ENCODE data around the gene MAP9.
A peak's percentile ranks its signal among the peaks of the same experiment; 100 is the strongest.
"Not testable (repeated sequence)": the region's sequence is repeated elsewhere in the genome, so short reads cannot be mapped to it uniquely, and the experiment has no call there.

MAP9 gene

DNA sequence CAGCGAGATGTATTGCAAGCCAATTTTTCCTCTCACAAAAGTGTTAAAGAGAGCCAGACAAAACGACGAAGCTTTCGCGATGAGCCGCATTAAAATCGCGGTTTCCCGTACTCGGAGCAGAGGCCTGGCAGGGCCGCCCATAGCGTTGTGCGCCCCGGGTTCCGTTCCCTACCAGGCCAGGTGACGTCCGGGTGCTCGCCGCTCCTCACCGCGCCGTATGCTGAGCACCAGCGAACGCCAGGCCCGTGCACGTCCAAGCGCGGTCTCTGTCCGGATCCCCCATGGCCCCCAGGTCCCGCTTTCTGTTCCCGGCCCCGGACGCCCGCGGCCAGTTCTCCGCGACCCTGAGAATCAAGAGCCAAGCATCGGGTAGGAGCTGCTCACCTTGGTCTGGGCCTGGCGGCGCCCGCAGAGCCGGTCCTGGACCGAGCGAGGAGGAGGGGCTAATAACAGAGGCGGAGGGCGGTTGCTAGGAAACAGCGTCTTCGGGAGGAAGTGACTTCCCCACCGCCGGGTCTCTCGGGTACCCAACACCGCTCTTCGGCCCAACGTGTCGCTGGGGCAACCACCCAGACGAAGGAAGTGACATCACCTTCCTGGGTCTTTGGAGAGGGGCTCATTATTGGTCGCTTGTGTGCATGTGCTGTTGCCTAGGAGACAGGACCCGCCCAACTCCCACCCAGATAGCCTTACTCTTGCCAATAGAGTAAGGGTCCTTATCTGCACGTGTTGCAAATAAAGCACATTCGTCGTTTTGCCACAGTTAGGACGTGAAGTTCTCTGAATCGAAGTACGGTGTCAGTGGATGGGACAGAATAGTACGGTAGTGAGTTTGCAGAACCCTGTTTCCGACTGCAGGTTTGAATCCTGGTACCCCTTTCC lies at the start of gene MAP9:
MAP9 (minus strand) TSS at position 579 of the 882 bp plus-strand sequence. CDS start 1,115 bp downstream, outside the sequence.
- peak within 1 kb of the TSS; percentile 69 for H3K4me3 ChIP-seq (ENCODE audit: low read length)
- peak; percentile 94 for DNase-seq (ENCODE audit: low read depth)
- TF ChIP-seq, protein P1, sequence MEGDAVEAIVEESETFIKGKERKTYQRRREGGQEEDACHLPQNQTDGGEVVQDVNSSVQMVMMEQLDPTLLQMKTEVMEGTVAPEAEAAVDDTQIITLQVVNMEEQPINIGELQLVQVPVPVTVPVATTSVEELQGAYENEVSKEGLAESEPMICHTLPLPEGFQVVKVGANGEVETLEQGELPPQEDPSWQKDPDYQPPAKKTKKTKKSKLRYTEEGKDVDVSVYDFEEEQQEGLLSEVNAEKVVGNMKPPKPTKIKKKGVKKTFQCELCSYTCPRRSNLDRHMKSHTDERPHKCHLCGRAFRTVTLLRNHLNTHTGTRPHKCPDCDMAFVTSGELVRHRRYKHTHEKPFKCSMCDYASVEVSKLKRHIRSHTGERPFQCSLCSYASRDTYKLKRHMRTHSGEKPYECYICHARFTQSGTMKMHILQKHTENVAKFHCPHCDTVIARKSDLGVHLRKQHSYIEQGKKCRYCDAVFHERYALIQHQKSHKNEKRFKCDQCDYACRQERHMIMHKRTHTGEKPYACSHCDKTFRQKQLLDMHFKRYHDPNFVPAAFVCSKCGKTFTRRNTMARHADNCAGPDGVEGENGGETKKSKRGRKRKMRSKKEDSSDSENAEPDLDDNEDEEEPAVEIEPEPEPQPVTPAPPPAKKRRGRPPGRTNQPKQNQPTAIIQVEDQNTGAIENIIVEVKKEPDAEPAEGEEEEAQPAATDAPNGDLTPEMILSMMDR (IDR thresholded peaks at IDR 0.05; ENCODE audit: insufficient read depth, low read depth, low read length, missing control alignments): no peak

DNA sequence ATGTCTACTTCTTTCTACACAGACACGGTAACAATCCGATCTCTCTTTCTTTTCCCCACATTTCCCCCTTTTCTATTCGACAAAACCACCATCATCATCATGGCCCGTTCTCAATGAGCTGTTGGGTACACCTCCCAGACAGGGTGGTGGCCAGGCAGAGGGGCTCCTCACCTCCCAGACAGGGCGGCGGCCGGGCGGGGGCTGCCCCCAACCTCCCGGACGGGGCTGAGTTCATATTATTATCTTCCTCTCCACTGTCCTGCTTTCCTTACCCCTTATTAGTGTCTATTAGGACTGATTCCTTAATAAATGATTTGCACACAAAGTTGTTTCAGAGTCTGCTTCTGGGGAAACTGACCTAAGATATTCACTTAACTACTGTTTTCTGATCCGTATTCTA lies 48.0 kb upstream of the MAP9 start:
- DNase-seq (ENCODE audit: low read depth); H3K4me3 ChIP-seq (ENCODE audit: low read length): not testable (repeated sequence)

DNA sequence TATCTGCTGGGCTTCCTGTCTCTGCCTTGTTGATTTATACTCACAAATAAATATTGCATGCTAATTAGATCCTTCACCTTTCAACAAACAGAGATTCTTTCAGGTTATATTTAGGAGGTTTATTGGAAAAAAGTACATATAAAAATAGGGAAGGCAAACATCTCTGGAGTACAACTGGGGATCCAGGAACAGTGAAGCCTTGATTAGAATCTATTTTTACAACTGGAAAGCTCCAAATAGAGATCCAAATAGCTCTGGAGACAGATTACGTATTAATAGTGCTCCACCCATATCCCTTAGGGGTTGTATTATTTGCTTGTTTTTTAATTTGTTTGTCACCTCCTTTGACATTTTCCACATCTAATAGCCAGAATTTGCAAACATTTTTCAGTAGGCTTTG lies 46.9 kb upstream of the MAP9 start:
- TF ChIP-seq, protein P1 (IDR thresholded peaks at IDR 0.05; ENCODE audit: insufficient read depth, low read depth, low read length, missing control alignments): no peak
- no peak overlapping the region for H3K4me3 ChIP-seq (ENCODE audit: low read length)
- no peak for DNase-seq (ENCODE audit: low read depth)

DNA sequence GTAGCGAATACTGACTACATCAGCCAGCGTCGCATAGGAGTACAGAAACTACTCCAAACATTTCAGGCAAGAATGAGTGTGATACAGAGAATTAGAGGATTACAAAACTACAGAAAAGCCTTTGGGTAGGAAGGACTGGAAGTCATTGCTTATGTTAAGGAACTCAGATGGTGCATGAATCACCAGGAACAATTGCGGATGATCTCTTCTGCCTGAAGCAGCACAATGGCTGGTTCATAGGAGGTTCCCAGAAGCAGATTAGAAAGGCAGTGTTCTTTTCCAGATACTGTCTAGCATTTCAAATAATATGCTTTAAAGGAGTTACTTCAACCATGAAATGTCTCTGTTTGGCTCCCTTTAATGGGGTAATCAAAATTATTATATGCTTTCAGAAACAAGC lies 42.5 kb upstream of the MAP9 start:
- DNase-seq (ENCODE audit: low read depth): peak; percentile 83
- no peak overlapping the region for H3K4me3 ChIP-seq (ENCODE audit: low read length)

DNA sequence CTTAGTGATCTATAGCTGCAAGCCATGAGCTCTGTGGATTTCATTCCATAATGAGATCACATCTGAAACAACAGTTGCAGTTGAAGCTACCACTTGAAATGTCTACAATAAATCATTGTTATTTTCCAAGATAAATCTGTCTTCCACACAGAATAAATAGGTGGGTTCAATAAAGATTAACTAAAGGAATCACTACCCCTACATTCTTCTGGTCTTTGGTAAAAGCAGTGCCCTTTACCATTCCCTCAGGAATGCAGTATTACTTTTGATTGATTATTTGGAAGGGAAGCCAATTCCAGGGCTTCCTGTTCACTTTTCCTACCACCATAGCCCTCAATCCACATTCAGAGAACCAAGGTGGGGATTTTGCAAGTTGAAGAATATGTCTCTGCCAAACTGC lies 38.9 kb upstream of the MAP9 start:
- H3K4me3 ChIP-seq (ENCODE audit: low read length): no peak overlapping the region
- no peak for DNase-seq (ENCODE audit: low read depth)
- TF ChIP-seq, protein P1 (IDR thresholded peaks at IDR 0.05; ENCODE audit: insufficient read depth, low read depth, low read length, missing control alignments): no peak

More for the DNA sequence above, 42.5 kb upstream of the MAP9 start:
- TF ChIP-seq, protein P1 (IDR thresholded peaks at IDR 0.05; ENCODE audit: insufficient read depth, low read depth, low read length, missing control alignments): no peak

DNA sequence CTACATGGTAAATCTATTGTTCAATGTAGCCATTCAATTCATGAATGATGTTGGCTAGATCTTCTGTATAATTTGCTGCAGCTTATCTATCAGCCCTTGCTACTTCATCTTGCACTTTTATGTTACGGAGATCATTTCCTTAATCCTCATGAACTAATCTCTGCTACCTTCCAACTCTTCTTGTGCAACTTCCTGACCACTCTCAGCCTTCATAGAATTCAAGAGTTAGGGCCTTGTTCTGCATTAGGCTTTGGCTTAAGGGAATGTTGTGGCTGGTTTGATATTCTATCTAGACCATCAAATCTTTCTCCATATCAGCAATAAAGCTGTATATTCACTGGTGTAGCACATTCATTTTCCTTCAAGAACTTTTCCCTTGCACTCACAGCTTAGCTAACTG lies 36.7 kb upstream of the MAP9 start:
- no peak for DNase-seq (ENCODE audit: low read depth)
- H3K4me3 ChIP-seq (ENCODE audit: low read length): no peak overlapping the region
- TF ChIP-seq, protein P1 (IDR thresholded peaks at IDR 0.05; ENCODE audit: insufficient read depth, low read depth, low read length, missing control alignments): no peak

DNA sequence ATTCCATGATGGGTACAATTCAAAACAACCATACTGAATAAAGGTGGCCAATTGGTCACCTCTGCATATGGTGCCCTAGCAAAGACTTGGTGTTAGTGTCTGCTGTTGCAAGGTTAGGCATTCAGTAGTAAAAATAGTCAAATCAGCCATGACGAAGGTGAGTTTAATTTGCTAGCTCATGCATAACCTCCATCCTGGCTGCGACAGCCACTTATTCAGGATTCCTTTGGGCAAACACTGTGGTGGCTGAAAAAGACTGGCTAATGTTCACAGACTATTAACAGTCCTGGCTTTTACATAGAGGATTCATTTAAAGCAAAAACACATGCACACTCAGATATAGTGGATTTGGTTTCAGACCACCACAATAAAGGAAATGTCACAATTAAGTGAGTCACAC lies 34.8 kb upstream of the MAP9 start:
- no peak for DNase-seq (ENCODE audit: low read depth)
- TF ChIP-seq, protein P1 (IDR thresholded peaks at IDR 0.05; ENCODE audit: insufficient read depth, low read depth, low read length, missing control alignments): no peak
- H3K4me3 ChIP-seq (ENCODE audit: low read length): no peak overlapping the region
